ENCODE data around the gene BUB3. TPM values are rescaled to one million over a fixed set of nuclear protein-coding genes. Genes with fewer than 3 reads are reported as not detected.

Gene BUB3
- total and polyA plus RNA-seq, 2 of the 4 experiments (the other 2 are of a cell fraction), result 215 to 384 TPM

DNA sequence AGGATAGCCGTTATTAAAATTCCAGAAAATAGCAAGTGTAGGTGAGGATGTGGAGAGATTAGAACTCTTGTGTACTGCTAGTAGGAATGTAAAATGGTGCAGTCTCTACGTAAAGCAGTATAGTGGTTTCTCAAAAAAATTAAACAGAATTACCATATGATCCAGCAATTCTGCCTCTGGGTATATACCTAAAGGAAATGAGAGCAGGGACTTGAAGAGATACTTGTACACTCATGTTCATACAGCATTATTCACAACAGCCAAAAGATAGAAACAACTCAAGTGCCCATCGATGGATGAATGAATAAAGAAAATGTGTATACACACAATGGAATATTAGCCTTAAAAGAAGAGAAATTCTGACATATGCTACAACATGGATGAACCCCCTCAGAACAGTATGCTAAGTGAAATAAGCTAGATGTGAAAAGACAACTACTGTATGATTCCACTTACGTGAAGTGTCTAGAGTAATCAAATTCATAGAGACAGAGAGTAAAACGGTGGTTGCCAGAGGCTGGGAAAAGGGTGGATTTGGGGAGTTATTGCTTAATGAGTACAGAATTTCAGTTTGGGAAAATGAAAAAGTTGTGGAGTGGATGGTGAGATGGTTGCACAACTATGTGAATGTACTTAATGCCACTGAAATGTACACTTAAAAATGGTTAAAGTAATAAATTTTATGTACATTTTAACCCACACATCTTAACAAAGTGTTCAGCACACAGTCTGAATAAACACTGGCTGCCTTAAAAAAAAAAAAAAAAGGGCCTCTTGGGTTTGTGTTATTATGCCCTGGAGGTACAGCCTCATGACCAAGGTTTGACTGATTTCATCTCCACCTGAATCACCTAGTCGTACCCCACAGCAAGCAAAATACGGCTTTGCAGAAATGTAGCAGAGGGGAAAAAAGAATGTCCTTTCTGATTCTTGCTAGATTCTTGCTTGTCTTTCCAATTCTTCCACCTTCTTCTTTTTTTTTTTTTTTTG, 26.2 kb downstream of the BUB3 start:
- CTCF ChIA-PET, result no interaction called here
- Histone ChIP-seq H4K20me1 (ENCODE audit: insufficient read depth, low read length) (no peaks in the 10 kb centered on the region; the same call in 1 of the 2 replicates), H4K91ac (ENCODE audit: insufficient read depth, low read depth, low read length) (no peak overlapping the region), H3K14ac (replicated peaks; ENCODE audit: low read depth, low read length) (no peak overlapping the region), H2BK5ac (ENCODE audit: low read depth, low read length, poor library complexity, severe bottlenecking) (no peak overlapping the region), H3K4me3 (ENCODE audit: insufficient read depth, low read depth, low read length) (no peak overlapping the region), H3K27me3 (ENCODE audit: control insufficient read depth, insufficient read depth, low read length) (no peaks in the 10 kb centered on the region), H2AK5ac (ENCODE audit: low read depth, low read length) (no peak overlapping the region), H3K9me3 (ENCODE audit: control insufficient read depth, insufficient read depth, low read length) (no peaks in the 10 kb centered on the region), H4K8ac (ENCODE audit: low read depth in 2 of 2, low read length in 2 of 2) (no peak overlapping the region), H3K79me1 (ENCODE audit: low read depth in 1 of 2, low read length in 2 of 2) (peaks cover 3 to 9% of the 10 kb centered on the region in 2 experiments; a peak in 3 of 4 replicates), H2BK20ac (ENCODE audit: low read depth, low read length) (no peak overlapping the region), H3K4me2 (ENCODE audit: low read depth, low read length) (no peak overlapping the region), H3K23ac (ENCODE audit: low read depth, low read length) (no peak overlapping the region), H3K9ac (ENCODE audit: low read depth, low read length) (no peak overlapping the region), H3K4ac (ENCODE audit: low read depth, low read length) (no peak overlapping the region), H3K18ac (ENCODE audit: low read depth, low read length) (no peak overlapping the region), H3K36me3 (ENCODE audit: control insufficient read depth, insufficient read depth, low read length) (peaks cover under 1% of the 10 kb centered on the region; the same call in 1 of the 2 replicates), H2AFZ (replicated peaks; ENCODE audit: low read length, poor library complexity) (no peak overlapping the region), H2BK120ac (ENCODE audit: low read depth, low read length) (no peak overlapping the region), H2BK15ac (ENCODE audit: low read depth, low read length) (no peak overlapping the region), H3K27ac (ENCODE audit: insufficient read depth, low read length) (no peak overlapping the region), H2AK9ac (replicated peaks; ENCODE audit: low read depth, low read length, poor library complexity) (no peak overlapping the region), H3K9me1 (ENCODE audit: insufficient read depth, low read length) (no peaks in the 10 kb centered on the region), H3K4me1 (ENCODE audit: control insufficient read depth, insufficient read depth, low read length) (no peaks in the 10 kb centered on the region), H3K56ac (ENCODE audit: extremely low read depth, insufficient read depth, low read length) (no peak overlapping the region), H4K5ac (ENCODE audit: low read depth, low read length) (no peak overlapping the region)
- ATAC-seq (ENCODE audit: low read depth) (no peak), DNase-seq (no peak)
- dilution Hi-C loops (cut with HindIII; ENCODE audit: low sequenced_read_pairs, unreplicated experiment) (no loop called here), in situ Hi-C loops (cut with MboI; ENCODE audit: low sequenced_read_pairs) (no loop called here), intact Hi-C loops (cut with micrococcal nuclease) (no loop called here)
- POLR2A ChIA-PET (ENCODE audit: unreplicated experiment), result no interaction called here
- no TSS peak for BruUV-seq (replicated peaks)
- whole genome bisulfite sequencing, 2 experiments (ENCODE audit: extremely low coverage in 2 of 2, insufficient read length in 1 of 2), result 100% methylated on average over 1 of the region's 7 CpGs; no CpG with 5 or more reads in 1 of the 2 experiments
- TF ChIP-seq SMC3 (IDR thresholded peaks at IDR 0.05; ENCODE audit: low read depth, low read length), result no peak
- TF ChIP-seq POLR2A (IDR thresholded peaks at IDR 0.05; ENCODE audit: low read depth, low read length), result no peak
- TF ChIP-seq, protein P1, sequence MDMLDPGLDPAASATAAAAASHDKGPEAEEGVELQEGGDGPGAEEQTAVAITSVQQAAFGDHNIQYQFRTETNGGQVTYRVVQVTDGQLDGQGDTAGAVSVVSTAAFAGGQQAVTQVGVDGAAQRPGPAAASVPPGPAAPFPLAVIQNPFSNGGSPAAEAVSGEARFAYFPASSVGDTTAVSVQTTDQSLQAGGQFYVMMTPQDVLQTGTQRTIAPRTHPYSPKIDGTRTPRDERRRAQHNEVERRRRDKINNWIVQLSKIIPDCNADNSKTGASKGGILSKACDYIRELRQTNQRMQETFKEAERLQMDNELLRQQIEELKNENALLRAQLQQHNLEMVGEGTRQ (IDR thresholded peaks at IDR 0.05; ENCODE audit: low read depth, low read length), result no peak
- no peak for TF ChIP-seq RAD21 (IDR thresholded peaks at IDR 0.05; ENCODE audit: low read length)
- no peak for TF ChIP-seq MAZ (IDR thresholded peaks at IDR 0.05; ENCODE audit: borderline replicate concordance, low read depth, low read length)
- TF ChIP-seq, protein P2, sequence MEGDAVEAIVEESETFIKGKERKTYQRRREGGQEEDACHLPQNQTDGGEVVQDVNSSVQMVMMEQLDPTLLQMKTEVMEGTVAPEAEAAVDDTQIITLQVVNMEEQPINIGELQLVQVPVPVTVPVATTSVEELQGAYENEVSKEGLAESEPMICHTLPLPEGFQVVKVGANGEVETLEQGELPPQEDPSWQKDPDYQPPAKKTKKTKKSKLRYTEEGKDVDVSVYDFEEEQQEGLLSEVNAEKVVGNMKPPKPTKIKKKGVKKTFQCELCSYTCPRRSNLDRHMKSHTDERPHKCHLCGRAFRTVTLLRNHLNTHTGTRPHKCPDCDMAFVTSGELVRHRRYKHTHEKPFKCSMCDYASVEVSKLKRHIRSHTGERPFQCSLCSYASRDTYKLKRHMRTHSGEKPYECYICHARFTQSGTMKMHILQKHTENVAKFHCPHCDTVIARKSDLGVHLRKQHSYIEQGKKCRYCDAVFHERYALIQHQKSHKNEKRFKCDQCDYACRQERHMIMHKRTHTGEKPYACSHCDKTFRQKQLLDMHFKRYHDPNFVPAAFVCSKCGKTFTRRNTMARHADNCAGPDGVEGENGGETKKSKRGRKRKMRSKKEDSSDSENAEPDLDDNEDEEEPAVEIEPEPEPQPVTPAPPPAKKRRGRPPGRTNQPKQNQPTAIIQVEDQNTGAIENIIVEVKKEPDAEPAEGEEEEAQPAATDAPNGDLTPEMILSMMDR (conservative IDR thresholded peaks at IDR 0.05; ENCODE audit: low read depth, low read length), result no peak
- no peak for TF ChIP-seq RCOR1 (IDR thresholded peaks at IDR 0.05; ENCODE audit: insufficient replicate concordance, low read length)
- TF ChIP-seq FOS (IDR thresholded peaks at IDR 0.05; ENCODE audit: low read depth, low read length), result no peak
- no peak for TF ChIP-seq MAFK (IDR thresholded peaks at IDR 0.05; ENCODE audit: low read depth, low read length)

Measured in IMR-90 (cell line).